Left renal pelvis (tissue), 4 donors: ENCODE measurements around the gene ETFA. TPM values are rescaled to one million over a fixed set of nuclear protein-coding genes. Genes with fewer than 3 reads are reported as not detected.

Source experiments
- DNase-seq, 4 donors: peaks; one replicate each; pipeline ENCODE4 v3.0.0-alpha.2; 2013; ENCODE audit warnings: low read depth in 4 of 4, low spot score in 3 of 4
- polyA plus RNA-seq, 4 donors: library from polyadenylated mRNA; unstranded; fragments of 120-200 nt; gene quantifications; one replicate each; pipeline ENCODE4 v1.2.1, GENCODE V29; 2013; ENCODE audit not compliant: insufficient read length in 4 of 4

Gene ETFA
- polyA plus RNA-seq, 4 donors = 103 to 170 (median 163) TPM

DNA sequence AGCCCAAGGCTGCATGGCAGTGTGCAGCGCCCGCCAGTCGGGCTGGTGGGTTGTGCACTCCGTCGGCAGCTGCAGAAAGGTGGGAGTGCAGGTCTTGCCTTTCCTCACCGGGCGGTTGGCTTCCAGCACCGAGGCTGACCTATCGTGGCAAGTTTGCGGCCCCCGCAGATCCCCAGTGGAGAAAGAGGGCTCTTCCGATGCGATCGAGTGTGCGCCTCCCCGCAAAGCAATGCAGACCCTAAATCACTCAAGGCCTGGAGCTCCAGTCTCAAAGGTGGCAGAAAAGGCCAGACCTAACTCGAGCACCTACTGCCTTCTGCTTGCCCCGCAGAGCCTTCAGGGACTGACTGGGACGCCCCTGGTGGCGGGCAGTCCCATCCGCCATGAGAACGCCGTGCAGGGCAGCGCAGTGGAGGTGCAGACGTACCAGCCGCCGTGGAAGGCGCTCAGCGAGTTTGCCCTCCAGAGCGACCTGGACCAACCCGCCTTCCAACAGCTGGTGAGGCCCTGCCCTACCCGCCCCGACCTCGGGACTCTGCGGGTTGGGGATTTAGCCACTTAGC lies 29.6 kb upstream of the ETFA start:
- DNase-seq = no peak

DNA sequence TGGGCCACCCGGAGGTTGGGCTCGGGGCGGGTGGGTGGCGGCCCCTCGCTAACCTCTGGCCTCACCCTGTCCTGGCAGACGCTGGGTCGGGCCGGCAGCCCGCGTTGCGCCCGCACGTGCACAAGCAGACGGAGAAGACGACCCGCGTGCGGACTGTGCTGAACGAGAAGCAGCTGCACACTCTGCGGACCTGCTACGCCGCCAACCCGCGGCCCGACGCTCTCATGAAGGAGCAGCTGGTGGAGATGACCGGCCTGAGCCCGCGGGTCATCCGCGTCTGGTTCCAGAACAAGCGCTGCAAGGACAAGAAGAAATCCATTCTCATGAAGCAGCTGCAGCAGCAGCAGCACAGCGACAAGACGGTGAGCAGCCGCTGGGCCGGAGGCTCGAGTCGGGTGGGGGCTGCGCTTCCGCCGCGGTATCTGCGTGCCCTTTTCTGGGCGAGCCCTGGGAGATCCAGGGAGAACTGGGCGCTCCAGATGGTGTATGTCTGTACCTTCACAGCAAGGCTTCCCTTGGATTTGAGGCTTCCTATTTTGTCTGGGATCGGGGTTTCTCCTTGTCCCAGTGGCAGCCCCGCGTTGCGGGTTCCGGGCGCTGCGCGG lies 29.0 kb upstream of the ETFA start:
- DNase-seq = peak in 1 of 4 donors; percentile 29

DNA sequence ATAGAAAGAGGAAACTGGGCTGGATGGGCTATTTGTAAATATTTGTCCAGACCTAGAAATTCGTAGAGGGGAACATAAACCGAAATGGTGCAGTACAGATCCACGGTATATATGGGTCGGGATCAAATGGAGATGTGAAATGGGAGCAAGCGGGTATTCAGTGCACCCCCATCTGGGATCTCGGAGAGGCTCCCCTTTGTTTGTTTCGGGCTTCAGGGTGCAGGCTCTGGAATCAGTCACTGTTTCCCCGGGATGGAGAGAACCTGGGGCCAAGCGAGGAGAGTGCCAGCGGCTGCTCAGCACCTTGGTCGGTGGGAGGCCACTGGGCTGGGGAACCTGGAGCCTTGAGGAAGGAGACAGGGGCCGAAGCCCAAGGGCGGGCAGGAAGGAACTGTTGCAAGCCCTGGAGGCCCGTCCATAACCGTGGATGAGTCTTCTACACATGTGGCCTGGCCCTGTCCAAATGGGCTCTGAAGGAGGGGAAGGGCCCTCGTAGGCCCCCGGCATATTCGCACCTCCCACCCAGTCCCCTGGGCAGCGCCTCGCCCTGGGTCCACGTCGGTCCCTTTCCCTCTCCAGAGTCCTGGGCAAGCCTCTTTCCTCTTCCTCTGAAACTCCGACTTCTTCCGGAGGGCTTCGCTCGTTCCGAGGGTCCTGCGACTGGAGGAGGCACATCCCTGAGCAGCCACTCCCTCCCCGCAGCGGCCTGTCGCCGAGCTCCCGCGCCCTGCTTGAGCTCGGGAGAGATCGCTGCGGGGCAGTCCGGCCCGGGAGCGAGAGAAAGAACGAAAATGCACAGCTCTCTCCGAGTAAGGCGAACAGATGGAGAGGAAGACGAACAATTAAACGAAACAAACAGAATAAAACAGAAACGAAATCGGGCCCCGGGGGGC lies 28.3 kb upstream of the ETFA start:
- peak in 1 of 4 donors; percentile 25 for DNase-seq

DNA sequence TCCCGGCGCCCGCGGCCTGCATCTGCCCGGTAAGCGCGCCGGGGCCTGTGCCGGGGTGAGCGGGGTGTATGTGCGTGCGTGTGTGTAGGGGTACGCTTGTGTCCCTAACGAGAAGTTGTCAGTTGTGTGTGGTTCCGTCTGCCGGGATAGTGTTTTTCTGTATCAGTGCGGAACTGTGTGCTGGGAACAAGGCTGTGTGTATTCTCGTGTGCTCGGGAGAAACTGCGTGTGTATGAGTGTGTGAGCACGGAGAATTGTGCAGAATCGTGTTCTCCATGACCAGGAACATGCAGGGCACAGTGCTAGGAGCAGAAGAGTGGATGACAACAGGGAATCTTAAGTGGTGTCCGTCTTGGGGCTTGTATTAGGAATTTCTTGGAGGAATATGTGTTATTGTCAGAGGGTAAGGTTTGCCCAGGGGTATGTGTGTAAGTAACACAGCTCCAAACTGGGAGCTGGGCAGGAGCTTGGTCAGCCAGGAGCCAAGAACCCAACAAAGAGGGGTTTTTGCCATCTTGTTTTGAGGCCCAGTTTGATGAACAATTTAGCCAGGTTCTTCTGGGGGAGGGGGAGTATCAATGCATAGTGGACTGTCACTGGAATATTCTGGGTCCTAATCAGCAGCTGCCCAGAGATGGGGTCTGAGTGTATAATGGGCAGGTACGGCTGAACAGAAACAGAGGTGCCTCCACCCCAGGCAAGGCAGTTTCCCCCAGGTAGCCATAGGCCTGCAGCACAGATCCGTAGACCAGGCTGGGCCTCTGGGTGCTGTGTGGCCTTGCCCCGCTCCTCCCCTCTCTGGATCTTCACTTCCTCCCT lies 27.4 kb upstream of the ETFA start:
- peak in 1 of 4 donors; percentile 12 for DNase-seq

DNA sequence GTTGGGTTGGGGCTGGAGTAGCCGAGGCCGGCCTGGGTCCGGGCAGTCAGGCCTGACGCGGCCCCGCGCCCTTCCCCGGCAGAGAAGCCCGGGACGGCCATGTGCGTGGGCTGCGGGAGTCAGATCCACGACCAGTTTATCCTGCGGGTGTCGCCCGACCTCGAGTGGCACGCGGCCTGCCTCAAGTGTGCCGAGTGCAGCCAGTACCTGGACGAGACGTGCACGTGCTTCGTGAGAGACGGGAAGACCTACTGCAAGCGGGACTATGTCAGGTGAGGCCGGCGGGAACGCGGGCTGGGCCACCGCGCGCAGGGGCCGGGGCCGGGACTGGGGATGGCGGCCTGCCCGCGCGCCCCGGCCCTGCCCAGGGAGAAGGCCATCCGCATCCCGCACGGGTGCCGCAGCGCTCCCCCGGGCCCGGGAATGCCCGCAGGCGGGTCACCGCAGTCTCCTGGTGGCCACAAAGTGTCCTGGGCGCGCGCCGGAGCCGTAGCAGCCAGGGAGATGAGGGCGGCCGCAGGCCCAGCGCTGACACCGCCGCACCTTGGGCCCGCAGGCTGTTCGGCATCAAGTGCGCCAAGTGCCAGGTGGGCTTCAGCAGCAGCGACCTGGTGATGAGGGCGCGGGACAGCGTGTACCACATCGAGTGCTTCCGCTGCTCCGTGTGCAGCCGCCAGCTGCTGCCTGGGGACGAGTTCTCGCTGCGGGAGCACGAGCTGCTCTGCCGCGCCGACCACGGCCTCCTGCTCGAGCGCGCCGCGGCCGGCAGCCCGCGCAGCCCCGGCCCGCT lies 26.6 kb upstream of the ETFA start:
- DNase-seq = no peak

DNA sequence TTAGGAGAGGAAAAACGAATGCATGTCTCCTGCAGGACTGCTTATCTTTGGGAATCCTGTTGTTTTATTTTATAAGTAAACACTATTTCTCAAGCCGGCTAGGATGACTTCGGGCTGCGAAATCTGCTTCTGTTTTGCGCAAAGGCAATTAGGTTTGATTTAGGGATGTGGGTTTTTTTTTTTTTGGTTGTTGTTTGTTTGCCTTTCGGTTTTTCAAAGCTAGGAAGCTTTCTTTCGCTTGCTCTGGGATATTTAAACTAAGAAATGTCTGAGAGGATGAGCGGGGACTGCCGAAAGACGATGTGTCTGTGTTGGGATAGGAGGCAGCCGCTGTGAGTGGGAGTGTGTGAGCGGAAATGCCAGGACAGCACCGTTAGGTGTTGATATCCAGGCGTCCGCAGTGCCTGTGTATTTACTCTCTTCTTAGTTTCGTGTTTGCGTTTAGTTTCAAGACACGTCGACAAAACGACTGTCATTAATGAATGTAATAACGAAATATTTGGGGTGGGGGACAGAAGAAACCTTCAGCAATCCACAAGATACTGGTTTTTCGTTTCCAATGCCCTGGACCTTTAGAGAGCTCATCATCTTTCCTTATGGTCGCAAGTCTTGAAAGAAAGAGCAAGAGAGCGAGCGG lies 25.9 kb upstream of the ETFA start:
- DNase-seq = peak in 1 of 4 donors; percentile 36

DNA sequence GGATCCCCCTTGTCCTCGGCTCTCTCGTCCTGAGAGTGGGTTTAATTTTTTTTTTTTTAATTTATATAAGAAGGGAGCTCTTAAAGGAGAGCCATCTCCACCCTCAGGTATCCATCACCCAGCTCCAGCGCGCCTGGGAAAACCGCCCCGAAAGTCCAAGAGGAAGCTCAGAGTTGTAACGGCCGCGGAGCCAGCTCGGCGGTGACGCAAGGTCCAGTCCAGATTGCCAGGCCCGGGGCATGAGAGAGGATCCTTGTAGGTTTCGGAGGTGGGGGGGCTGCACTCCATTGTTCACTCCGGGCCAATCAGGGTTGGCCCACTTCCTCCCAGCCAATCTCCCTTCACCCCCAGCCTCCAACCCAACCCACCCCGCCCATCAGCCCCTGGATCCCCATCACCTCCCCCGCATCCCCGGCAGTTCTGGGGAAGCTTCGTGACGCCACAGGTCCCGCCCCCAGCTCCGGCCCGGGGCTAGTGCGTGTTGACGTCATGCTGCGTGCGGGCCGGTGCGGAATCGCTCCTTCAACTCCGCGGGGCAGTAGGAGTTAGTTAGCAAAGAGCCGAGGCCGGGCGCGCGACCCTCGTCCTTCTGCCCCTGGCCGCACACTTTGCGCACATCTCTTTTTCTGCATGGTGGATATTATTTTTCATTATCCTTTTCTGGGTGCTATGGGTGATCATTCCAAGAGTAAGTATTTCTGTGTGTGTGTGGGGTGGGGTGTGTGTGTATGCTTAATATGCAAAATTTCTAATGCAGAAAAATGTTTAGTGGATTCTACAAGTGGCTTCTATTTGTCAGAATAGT lies 25.2 kb upstream of the ETFA start, which contains the start of gene ISL2:
Gene ISL2, plus strand, starts transcription at position 520 of the 805 bp plus-strand sequence. Its CDS starts 111 bp downstream, at position 631.
- DNase-seq = no peak

DNA sequence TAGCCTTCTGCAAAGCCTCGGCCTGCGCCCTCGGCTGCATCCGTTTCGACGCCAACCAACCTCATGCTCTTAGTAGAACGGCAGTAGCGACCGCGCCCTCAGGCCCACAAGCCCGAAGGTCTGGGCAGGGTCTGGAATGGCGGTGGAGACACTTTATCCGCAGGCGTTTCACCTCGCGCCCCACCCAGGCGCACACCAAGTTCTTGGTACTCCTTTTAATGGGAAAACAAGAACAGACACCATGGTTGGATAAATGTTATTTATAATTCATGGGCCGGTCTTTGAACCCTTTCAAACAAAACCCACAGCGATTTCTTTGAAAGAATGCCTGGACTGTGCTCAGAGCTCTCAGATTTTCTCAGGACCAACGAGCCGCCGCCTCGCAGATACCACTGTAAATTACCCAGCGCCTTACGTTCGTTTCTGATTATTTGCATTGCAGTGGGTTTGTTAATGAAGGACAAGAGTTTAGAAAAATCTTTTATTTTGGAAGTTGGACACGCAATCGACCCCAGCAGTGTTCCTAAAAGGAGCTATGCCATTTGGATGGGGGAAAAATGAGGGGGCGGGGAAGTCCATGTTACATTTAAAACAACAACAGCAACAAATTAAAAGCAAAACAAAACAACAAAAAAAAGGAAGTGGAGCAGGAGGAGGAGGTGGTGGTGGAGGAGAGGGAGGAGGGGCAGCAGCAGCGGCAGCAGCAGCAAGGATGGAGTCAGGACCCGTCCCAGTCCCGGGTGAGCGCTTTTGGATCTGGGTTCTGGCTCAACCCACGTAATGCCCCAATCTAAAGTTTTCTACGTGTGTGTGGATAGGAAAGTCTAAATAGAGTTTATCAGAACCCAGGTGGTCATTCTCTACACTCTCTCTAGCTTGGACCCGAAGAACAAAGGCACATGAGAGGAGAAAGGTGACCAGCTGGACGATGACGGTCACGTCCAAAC lies 24.3 kb upstream of the ETFA start:
- DNase-seq = peak in 1 of 4 donors; percentile 14

DNA sequence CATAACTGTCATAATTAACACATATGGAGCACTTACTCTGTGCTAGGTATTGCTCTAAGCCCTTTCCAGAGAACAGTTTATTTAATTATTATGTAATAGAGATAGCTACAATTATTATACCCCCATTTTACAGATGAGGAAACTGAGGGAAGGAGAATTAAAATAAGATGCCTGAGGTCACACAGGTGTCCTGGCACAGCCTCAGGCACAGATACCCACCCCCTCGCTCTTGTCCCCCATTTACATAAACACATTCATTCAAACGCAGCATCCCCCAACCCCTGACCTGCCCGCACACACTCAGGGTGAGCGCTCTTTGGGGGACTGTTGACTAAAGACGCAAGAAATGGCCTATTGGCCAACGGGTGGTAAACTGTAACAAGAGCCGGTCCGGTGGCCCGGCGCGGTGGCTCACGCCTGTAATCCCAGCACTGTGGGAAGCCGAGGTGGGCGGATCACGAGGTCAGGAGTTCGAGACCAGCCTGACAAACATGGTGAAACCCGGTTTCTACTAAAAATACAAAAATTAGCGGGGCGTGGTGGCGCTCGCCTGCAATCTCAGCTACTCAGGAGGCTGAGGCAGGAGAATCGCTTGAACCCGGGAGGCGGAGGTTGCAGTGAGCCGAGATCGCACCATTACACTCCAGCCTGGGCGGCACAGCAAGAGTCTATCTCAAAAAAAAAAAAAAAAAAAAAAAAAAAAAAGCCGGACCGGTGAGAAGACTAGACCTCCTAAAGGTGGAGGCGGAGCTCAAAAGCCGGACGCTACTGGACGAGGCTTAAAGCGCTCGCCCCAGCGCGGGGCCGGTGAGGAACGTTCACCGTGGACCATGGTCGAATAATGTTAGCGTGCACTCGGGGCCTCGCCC lies 23.4 kb upstream of the ETFA start:
- DNase-seq = peak in 1 of 4 donors; percentile 12

DNA sequence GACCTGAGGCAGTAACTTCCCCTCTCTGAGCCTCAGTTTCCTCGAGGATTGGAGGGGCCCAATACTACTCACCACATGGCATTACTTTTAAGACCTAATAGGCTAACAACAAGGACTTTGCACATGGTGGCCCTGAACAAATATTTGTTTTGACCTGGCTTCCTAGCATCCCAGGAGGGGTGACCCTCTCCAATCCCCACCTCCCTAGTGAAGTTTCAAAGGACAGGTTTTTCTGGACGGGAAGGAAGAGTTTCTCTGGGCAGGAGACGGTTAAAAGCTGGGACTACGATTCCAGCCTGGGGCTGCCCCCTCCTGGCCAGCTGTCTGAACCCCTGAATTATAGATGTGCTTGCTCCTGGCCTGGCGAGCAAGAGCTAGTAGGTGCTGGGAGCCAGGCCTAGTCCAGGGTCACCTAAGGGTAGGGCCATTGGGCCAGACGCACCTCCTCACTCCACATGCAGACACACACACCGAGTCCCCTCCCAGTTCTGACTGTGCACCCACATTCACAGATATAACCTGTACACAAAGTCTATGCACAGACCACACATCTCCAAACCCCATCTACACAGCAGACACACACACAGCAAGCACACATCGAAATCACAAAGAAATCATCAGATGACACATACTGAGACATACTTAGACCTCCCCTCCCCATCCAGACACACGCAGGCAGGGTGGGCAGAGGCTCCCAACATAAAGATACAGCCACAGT lies 22.6 kb upstream of the ETFA start:
- DNase-seq = no peak

DNA sequence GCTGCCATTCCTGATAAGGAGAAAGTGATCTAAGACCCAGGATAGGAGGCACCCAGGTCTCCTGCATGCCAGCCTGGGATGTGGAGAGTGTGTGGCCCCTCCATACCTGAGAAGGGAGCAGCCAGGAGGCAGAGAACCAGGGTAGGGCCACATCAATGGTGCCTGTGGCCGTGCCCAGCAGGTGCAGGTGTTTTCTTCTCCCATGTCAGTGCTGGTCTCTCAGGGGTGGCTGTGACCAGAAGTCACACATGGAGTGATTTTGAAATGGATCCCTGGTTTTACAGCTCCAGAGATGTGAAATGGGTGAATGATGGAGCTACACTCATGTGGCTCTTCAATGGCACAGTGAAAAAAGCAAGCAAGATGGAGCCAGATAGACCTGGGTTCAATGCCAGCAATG lies 22.0 kb upstream of the ETFA start:
- no peak for DNase-seq

DNA sequence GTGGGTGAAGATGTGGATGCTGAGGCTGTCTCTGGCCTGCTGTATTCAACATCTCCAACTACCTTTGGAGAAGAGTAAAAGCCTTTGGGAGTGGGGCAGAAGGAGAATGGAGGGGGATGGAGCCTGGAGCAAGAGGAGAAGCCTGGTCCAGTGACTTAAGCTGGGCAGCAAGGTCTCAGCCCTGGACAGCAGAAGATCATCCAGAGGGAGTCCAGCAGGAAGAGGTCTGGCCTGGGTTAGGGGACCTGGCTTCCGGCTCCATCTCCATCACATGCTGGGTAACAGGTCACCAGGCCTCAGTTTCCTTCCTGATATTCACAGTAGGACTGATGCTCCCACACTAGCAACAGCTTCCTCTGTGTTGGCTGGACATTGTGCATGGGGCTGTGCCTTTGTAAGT lies 21.5 kb upstream of the ETFA start:
- no peak for DNase-seq

DNA sequence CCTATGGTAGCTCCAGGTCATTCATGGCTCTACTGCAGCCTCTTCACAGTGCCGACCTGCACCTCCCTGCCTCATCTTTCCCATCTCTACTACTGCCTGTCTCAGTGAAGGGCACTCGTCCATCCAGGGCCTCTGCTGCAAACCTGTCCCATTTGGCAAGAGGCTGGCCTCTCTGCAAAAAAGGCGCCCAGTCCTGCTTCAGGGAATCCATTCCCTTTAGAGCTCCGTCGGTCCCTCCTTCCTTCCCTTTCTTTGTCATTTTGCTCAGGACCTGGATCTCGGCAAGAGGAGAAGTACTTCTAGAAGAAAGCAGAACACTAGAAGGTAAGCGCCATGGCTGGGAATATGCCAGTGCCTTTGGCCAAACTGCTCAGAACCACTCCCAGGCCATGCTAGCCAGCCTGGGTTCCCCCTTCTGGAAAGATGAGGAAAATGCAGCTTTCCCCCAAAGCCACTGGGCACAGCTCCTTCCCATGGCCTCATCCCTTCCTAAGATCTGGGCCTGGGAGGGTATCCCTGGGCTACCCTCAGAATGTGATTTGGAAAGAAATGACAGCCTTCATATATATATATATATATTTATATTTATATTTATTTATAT lies 18.9 kb upstream of the ETFA start:
- no peak for DNase-seq

DNA sequence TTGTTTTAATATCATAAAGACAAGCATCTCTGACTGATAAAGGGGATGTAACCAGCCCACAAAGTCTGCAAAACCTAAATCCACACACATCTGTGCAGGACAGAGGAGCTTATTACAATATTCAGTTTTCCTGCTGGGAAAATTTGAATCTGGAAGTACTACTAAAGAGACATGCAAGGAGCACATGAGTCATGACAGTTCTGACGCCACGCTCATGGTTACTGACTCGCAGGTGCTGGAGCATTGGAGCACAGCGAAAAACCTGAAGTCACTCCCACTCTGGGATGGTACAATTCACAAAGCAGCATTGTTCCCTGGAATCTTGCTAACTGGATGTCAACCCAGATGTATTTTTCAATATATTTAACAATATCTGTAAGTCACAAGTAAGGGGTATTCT lies 17.7 kb upstream of the ETFA start:
- DNase-seq = no peak

DNA sequence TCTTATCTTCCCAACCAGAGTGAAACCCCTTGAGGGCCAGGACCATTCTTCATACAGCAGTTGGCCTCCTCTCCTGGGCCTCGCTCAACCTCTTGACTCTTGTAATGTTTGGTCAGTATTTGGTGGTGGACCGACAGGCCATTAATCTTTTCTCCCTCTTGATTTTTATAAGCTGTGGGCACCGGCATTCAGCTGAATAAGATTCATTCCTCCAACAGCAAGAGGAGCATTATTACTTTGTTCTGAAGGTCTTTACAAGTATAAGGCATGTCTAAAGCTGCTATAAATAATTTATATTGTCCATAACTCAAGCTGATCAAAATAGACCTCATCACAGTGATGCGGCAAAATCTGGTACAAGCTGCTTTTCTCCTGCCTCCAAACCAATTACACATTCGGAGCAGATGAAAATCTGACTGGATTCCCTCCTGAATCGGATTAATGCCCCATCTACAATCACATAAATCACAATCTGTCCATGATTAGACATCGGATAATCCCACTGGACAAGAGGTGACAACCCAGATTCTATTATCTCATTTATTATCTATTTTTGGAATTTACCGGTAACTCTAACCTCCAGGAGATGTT lies 16.9 kb upstream of the ETFA start:
- no peak for DNase-seq
